GM12878 (cell line): Measurements from ENCODE around the gene ARTN. TPM values are rescaled to one million over a fixed set of nuclear protein-coding genes. Genes with fewer than 3 reads are reported as not detected.

Experiments
- ATAC-seq: fragments of 200-7000 bp; cut with Tn5 transposase; 3 replicates; pipeline ENCODE4 v1.9.1; 2020; ENCODE audit warnings: mild to moderate bottlenecking, moderate library complexity
- BruUV-seq: library from RNA; stranded (reverse); fragments of 400-500 nt; replicated peaks from 2 replicates; lab custom pipeline; 2021; lab: Mats Ljungman, UMichigan
- CTCF ChIA-PET: fragments of 300-600 bp; sonication (Branson Sonifier 250); formaldehyde crosslinking; extraction: SDS; loops from one replicate; lab custom pipeline; 2021; ENCODE audit warnings: inconsistent platforms; lab: Yijun Ruan, JAX
- POLR2A ChIA-PET: fragments of 350-600 bp; formaldehyde crosslinking; extraction: SDS; loops from one replicate; lab custom pipeline; 2021; ENCODE audit warnings: inconsistent platforms; lab: Charles Lee
- RAD21 ChIA-PET: fragments of 300-600 bp; sonication (Branson Sonifier 250); formaldehyde crosslinking; loops from one replicate; lab custom pipeline; 2023; ENCODE audit warnings: antibody characterized with exemption; ENCODE audit not compliant: unreplicated experiment; lab: Charles Lee
- SMC1A ChIA-PET: fragments of 300-600 bp; sonication (Branson Sonifier 250); formaldehyde crosslinking; loops from one replicate; lab custom pipeline; 2023; ENCODE audit not compliant: unreplicated experiment, uncharacterized antibody; lab: Charles Lee
- DNase-seq: peaks from one replicate; pipeline ENCODE4 v3.0.0-alpha.2; 2011; ENCODE audit warnings: low read depth, low spot score
- FAIRE-seq: peaks from 3 replicates; lab custom pipeline; 2011; peaks lifted over from hg19 to GRCh38; lab: Jason Lieb, UNC
- H2AFZ ChIP-seq: 2 replicates; pipeline ENCODE4 v1.6.0; 2011; ENCODE audit warnings: low read depth, low read length, control low read depth; ENCODE audit not compliant: control insufficient read depth
- H3K27ac ChIP-seq: 2 replicates; pipeline ENCODE4 v1.5.1; 2011; ENCODE audit warnings: control low read depth; ENCODE audit not compliant: control insufficient read depth, insufficient read depth
- H3K27me3 ChIP-seq, 2 experiments: replicated peaks in 1 of 2; 2 replicates each; pipeline versions ENCODE4 v1.6.0 to v1.6.1; 2011; ENCODE audit warnings: low read length in 1 of 2; ENCODE audit not compliant: control insufficient read depth in 2 of 2, insufficient read depth in 2 of 2
- H3K36me3 ChIP-seq, 2 experiments: 2 replicates each; pipeline ENCODE4 v1.5.1; 2011; ENCODE audit warnings: low read length in 1 of 2; ENCODE audit not compliant: control insufficient read depth in 2 of 2, insufficient read depth in 2 of 2
- H3K4me1 ChIP-seq: 2 replicates; pipeline ENCODE4 v1.6.1; 2011; ENCODE audit warnings: mild to moderate bottlenecking, low read length, moderate library complexity, mixed read lengths; ENCODE audit not compliant: control insufficient read depth, insufficient read depth
- H3K4me2 ChIP-seq: 2 replicates; pipeline ENCODE4 v1.6.0; 2011; ENCODE audit warnings: control low read depth; ENCODE audit not compliant: control insufficient read depth, insufficient read depth
- H3K4me3 ChIP-seq: fragments of 200-600 bp; sonication (generic); 2 replicates; pipeline ENCODE4 v1.5.1; 2016
- H3K79me2 ChIP-seq: 2 replicates; pipeline ENCODE4 v1.6.0; 2011; ENCODE audit warnings: low read length; ENCODE audit not compliant: control insufficient read depth, insufficient read depth
- H3K9ac ChIP-seq: 2 replicates; pipeline ENCODE4 v1.8.0; 2011; ENCODE audit warnings: low read length, control low read depth, mixed read lengths; ENCODE audit not compliant: control insufficient read depth, insufficient read depth
- H3K9me3 ChIP-seq: replicated peaks from 3 replicates; pipeline ENCODE4 v1.5.1; 2011; ENCODE audit warnings: mild to moderate bottlenecking, low read length; ENCODE audit not compliant: control insufficient read depth, insufficient read depth
- H4K20me1 ChIP-seq: 2 replicates; pipeline ENCODE4 v1.6.0; 2011; ENCODE audit not compliant: control insufficient read depth, insufficient read depth
- BACH1 ChIP-seq: fragments of 450-650 bp; IDR thresholded peaks from 2 replicates; pipeline ENCODE4 v1.6.1; 2017; ENCODE audit warnings: mild to moderate bottlenecking, borderline replicate concordance
- BCL11A ChIP-seq: IDR thresholded peaks from 2 replicates; pipeline ENCODE4 v1.6.1; 2011; ENCODE audit warnings: low read depth, low read length
- CBX3 ChIP-seq: fragments of 200-600 bp; sonication (generic); IDR thresholded peaks from 2 replicates; pipeline ENCODE4 v1.6.1; 2016; ENCODE audit warnings: low read depth, borderline replicate concordance
- NFYB ChIP-seq: IDR thresholded peaks from 2 replicates; pipeline ENCODE4 v1.6.1; 2011; ENCODE audit warnings: low read depth, mild to moderate bottlenecking, low read length, improper control_type of control experiment, moderate library complexity; ENCODE audit not compliant: insufficient read depth
- SUPT20H ChIP-seq: IDR thresholded peaks from 2 replicates; pipeline ENCODE4 v1.6.1; 2011; ENCODE audit warnings: low read depth, mild to moderate bottlenecking, low read length, moderate library complexity, borderline replicate concordance; ENCODE audit not compliant: control insufficient read depth
- TARDBP ChIP-seq: IDR thresholded peaks from 2 replicates; pipeline ENCODE4 v1.6.1; 2016; ENCODE audit warnings: borderline replicate concordance
- ZNF384 ChIP-seq: IDR thresholded peaks from 2 replicates; pipeline ENCODE4 v1.6.1; 2012; ENCODE audit warnings: low read depth, mild to moderate bottlenecking, low read length, improper control_type of control experiment, borderline replicate concordance
- WGBS: methylation state at CpG from one replicate; pipeline ENCODE4 v1.1.6; 2016; ENCODE audit warnings: low lambda C conversion rate; ENCODE audit not compliant: insufficient replicate concordance, insufficient coverage; ENCODE audit errors: missing lambda C conversion rate; 5-methylcytosine and 5-hydroxymethylcytosine counted together
- in situ Hi-C: fragments of 300-500 bp; cut with MboI; formaldehyde crosslinking; loops from 9 replicates; pipeline ENCODE4 v1.14.3; 2018; ENCODE audit warnings: mixed read lengths
- intact Hi-C: fragments of 100-400 bp; cut with micrococcal nuclease; formaldehyde crosslinking; loops from one replicate; pipeline ENCODE4 v1.14.2; 2022; ENCODE audit not compliant: unreplicated experiment
- polyA plus RNA-seq, 11 experiments: library from polyadenylated mRNA; depleted of rRNA in 4 of 11; unstranded in 6 of 11; stranded (reverse) in 5 of 11; fragments of >200 nt; fragmentation: Nextera tagmentation in 4 of 11; fragmentation: Illumina TruSeq in 1 of 11; extraction: Ambion mirVana in 4 of 11; extraction: Trizol in 1 of 11; gene quantifications; 1 replicate in 1 of 11; 2 replicates in 10 of 11; pipeline versions ENCODE4 v1.2.1 to v1.2.3, GENCODE V29; 2011 to 2016; ENCODE audit warnings: inconsistent platforms in 2 of 11, missing spikeins in 2 of 11, low read depth in 1 of 11
- total RNA-seq, 4 experiments: library from RNA; depleted of rRNA in 3 of 4; stranded (reverse); fragments of >200 nt in 3 of 4; fragmentation: Illumina TruSeq in 1 of 4; extraction: Trizol in 1 of 4; gene quantifications; 2 replicates each; pipeline versions ENCODE4 v1.2.1 to v1.2.3, GENCODE V29; 2013 to 2021
- TF ChIP-seq, protein P1 (sequence below): fragments of 150-350 bp; IDR thresholded peaks from 2 replicates; pipeline ENCODE4 v1.6.1; 2014; ENCODE audit warnings: mild to moderate bottlenecking, low read depth, low read length

Gene ARTN
- total and polyA plus RNA-seq, 10 of the 15 experiments (the other 5 are each of a cell fraction or from before 2014, with no cell fraction given): 0.06 to 2.1 (median 0.34) TPM; not detected in 1

DNA sequence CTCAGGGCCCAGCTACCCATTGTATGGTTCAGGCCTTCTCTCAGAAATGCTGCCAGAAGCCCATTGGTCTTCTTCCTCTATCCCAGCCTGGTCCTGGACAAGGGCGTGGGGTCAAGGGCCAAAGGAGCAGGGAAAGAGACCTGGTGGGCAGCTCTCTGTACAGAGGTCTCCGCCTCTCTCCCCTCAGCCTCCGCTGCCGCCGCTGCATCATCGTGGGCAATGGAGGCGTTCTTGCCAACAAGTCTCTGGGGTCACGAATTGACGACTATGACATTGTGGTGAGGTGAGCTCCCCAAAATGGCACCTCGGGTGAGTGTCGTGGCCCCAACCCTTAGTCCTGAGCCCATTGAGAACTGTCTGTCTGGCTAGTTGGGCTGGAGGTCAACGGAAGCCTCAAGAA lies 34.6 kb upstream of the ARTN start:
- no peaks in the 10 kb centered on the region for H3K9me3 ChIP-seq
- BruUV-seq: no TSS peak
- H3K27ac ChIP-seq: no peak overlapping the region
- TF ChIP-seq BCL11A: no peak
- no peak for TF ChIP-seq SUPT20H
- TF ChIP-seq ZNF384: no peak
- TF ChIP-seq NFYB: no peak
- no peak for TF ChIP-seq BACH1
- no peak for TF ChIP-seq TARDBP
- TF ChIP-seq, protein P1, sequence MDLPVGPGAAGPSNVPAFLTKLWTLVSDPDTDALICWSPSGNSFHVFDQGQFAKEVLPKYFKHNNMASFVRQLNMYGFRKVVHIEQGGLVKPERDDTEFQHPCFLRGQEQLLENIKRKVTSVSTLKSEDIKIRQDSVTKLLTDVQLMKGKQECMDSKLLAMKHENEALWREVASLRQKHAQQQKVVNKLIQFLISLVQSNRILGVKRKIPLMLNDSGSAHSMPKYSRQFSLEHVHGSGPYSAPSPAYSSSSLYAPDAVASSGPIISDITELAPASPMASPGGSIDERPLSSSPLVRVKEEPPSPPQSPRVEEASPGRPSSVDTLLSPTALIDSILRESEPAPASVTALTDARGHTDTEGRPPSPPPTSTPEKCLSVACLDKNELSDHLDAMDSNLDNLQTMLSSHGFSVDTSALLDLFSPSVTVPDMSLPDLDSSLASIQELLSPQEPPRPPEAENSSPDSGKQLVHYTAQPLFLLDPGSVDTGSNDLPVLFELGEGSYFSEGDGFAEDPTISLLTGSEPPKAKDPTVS: no peak
- no peak for TF ChIP-seq CBX3
- H4K20me1 ChIP-seq: no peaks in the 10 kb centered on the region
- CTCF ChIA-PET: interaction anchor here (0.9 kb wide), 1 partner anchor 9 kb away, joined by 3 read pairs; no protein-coding TSS in a partner anchor
- no peak overlapping the region for H2AFZ ChIP-seq
- no peaks in the 10 kb centered on the region for H3K27me3 ChIP-seq
- WGBS: 96% methylated on average over 12 of the region's 12 CpGs
- no peak for FAIRE-seq
- no peaks in the 10 kb centered on the region for H3K4me1 ChIP-seq
- no peak for ATAC-seq
- H3K4me3 ChIP-seq: no peak overlapping the region
- RAD21 ChIA-PET: no interaction called here
- H3K36me3 ChIP-seq: peaks cover 0 to 3% of the 10 kb centered on the region in 2 experiments; a peak in 2 of 4 replicates
- POLR2A ChIA-PET: no interaction called here
- in situ Hi-C loops: no loop called here
- SMC1A ChIA-PET: no interaction called here
- intact Hi-C loops: no loop called here
- no peaks in the 10 kb centered on the region for H3K79me2 ChIP-seq
- H3K9ac ChIP-seq: no peak overlapping the region
- no peak for DNase-seq
- no peak overlapping the region for H3K4me2 ChIP-seq
